Measurements from ENCODE around the gene SAXO1. TPM values are rescaled to one million over a fixed set of nuclear protein-coding genes. Genes with fewer than 3 reads are reported as not detected.

Gene SAXO1
- total and polyA plus RNA-seq, 7 donors: under 0.01 to 0.01 TPM; not detected in 5

DNA sequence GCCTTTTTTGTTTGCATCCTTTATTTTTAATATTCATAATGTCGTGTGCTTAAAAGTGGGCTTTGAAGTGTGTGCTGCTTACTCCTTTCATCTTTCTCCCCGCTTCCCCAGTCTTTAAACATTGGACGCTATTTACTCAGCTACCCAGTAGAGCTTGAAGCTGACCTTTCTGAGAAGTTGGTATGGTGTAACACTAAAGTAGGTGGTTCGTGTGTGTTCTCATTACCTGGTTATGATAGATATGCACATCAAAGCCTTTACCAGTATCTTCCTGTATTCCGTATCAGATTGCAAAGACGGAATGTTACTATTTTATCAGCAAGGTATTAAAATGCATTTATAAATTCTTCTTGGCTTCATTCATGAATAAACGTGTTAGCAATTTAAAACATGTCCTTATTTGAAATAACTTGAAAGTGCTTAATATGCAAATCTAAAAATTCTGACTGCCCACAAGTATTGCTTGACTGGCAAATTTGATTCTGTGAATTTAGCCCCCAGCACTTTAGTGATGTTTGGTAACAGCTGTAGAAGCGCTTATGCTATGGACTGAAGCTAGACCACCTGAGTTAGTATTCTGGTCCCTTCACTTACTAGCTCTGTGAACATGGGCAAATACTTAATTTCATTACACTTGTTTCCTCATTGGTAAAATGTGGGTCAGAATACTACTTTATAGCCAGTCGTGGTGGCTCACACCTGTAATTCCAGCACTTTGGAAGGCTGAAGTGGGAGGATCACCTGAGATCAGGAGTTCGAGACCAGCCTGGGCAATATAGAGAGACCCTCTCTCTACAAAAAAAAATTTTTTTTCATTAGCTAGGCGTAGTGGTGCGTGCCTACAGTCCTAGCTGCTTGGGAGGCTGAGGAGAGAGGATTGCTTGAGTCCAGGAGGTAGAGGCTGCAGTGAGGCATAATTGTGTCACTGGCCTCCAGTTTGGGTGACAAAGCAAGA is 17.9 kb upstream of the SAXO1 start:
- no peak for DNase-seq
- H3K27me3 ChIP-seq: no peaks in the 10 kb centered on the region
- H3K4me1 ChIP-seq: peaks cover 0 to 41% (median 37%) of the 10 kb centered on the region in 4 donors
- peak overlapping the region; percentile 76 to 89 (median 82) for H3K4me3 ChIP-seq
- no peaks in the 10 kb centered on the region for H3K9me3 ChIP-seq
- peak overlapping the region; percentile 96 to 98 (median 96) for H3K27ac ChIP-seq
- peaks cover 0 to 4% (median 0%) of the 10 kb centered on the region in 4 donors for H3K36me3 ChIP-seq
- WGBS, 2 donors: 62 to 63% methylated on average over 12 of the region's 12 CpGs
- intact Hi-C loops (cut with DNase I): no loop called here
- TF ChIP-seq POLR2A (IDR thresholded peaks at IDR 0.05): no peak
- no peak for TF ChIP-seq POLR2AphosphoS5 (IDR thresholded peaks at IDR 0.05)
- TF ChIP-seq CTCF (IDR thresholded peaks at IDR 0.05): no peak

DNA sequence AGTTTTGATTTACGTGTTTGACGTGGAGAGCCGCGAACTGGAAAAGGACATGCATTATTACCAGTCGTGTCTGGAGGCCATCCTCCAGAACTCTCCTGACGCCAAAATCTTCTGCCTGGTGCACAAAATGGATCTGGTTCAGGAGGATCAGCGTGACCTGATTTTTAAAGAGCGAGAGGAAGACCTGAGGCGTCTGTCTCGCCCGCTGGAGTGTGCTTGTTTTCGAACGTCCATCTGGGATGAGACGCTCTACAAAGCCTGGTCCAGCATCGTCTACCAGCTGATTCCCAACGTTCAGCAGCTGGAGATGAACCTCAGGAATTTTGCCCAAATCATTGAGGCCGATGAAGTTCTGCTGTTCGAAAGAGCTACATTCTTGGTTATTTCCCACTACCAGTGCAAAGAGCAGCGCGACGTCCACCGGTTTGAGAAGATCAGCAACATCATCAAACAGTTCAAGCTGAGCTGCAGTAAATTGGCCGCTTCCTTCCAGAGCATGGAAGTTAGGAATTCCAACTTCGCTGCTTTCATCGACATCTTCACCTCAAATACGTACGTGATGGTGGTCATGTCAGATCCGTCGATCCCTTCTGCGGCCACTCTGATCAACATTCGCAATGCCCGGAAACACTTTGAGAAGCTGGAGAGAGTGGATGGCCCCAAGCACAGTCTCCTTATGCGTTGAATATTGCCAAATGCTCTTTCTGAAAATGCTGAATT is 17.1 kb upstream of the SAXO1 start:
- intact Hi-C loops (cut with DNase I): loop anchor here (2.0 to 5.0 kb wide), 4 partner anchors 79 to 407 kb away; partner anchors contain the start of gene RPS6
- TF ChIP-seq CTCF (IDR thresholded peaks at IDR 0.05) (no peak), POLR2AphosphoS5 (IDR thresholded peaks at IDR 0.05) (peak in 1 of 4 donors; percentile 3)
- peaks cover 0 to 41% (median 37%) of the 10 kb centered on the region in 4 donors for H3K4me1 ChIP-seq
- peak overlapping the region; percentile 96 to 98 (median 96) for H3K27ac ChIP-seq
- no peaks in the 10 kb centered on the region for H3K27me3 ChIP-seq
- WGBS, 2 donors: 5 to 6% methylated on average over 33 of the region's 33 CpGs
- no peaks in the 10 kb centered on the region for H3K9me3 ChIP-seq
- peak overlapping the region; percentile 76 to 89 (median 82) for H3K4me3 ChIP-seq
- peaks cover 0 to 4% (median 0%) of the 10 kb centered on the region in 4 donors for H3K36me3 ChIP-seq
- DNase-seq: no peak

- Histone ChIP-seq H3K9me3 (no peaks in the 10 kb centered on the region), H3K4me3 (peak within 1 kb of the TSS; percentile 76 to 89 (median 82)), H3K27me3 (no peaks in the 10 kb centered on the region), H3K36me3 (no peaks in the 10 kb centered on the region), H3K27ac (peak within 1 kb of the TSS; percentile 96 to 98 (median 96)), H3K4me1 (peaks cover 0 to 41% (median 37%) of the 10 kb centered on the region in 4 donors)
- intact Hi-C loops (cut with DNase I): loop anchor here (2.0 to 5.0 kb wide), 4 partner anchors 80 to 408 kb away; partner anchors contain the start of gene RPS6
- DNase-seq: peak; percentile 97
- peak in 1 of 4 donors; percentile 17 for TF ChIP-seq EP300 (IDR thresholded peaks at IDR 0.05)
- TF ChIP-seq POLR2AphosphoS5 (IDR thresholded peaks at IDR 0.05): peak; percentile 85 to 93 (median 90)
- TF ChIP-seq CTCF (IDR thresholded peaks at IDR 0.05): peak; percentile 62 to 84 (median 84)
- TF ChIP-seq POLR2A (IDR thresholded peaks at IDR 0.05): peak; percentile 74 to 76
- 1% methylated on average over 82 of the region's 82 CpGs for WGBS, 2 donors
These were observed 16.2 kb upstream of the SAXO1 start, which contains the start of gene RRAGA for GRCh38 chr9:19048966-19049916. RRAGA (plus strand) TSS chr9:19049427; CDS start chr9:19049660, 233 bp downstream.

DNA sequence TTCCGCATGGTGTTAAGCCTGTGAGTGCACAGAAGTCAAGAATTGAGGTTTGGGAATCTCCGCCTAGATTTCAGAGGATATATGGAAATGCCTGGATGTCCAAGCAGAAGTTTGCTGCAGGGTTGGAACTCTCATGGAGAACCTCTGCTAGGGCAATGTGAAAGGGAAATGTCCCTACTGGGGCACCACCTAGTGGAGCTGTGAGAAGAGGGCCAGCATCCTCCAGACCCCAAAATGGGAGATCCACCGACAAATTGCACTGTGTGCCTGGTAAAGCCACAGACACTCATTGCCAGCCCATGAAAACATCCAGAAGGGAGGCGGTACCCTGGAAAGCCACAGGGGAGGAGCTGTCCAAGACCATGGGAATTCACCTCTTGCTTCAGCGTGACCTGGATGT is 3.6 kb upstream of the SAXO1 start:
- H3K4me1 ChIP-seq: no peaks in the 10 kb centered on the region
- DNase-seq: no peak

More for the DNA sequence above, 3.6 kb upstream of the SAXO1 start:
- H3K36me3 ChIP-seq: no peaks in the 10 kb centered on the region
- no peak overlapping the region for H3K27ac ChIP-seq
- TF ChIP-seq CTCF (IDR thresholded peaks at IDR 0.05) (no peak), EP300 (IDR thresholded peaks at IDR 0.05) (no peak), POLR2AphosphoS5 (IDR thresholded peaks at IDR 0.05) (no peak)
- 96 to 97% methylated on average over 5 of the region's 5 CpGs for WGBS, 2 donors
- intact Hi-C loops (cut with DNase I): no loop called here
- no peaks in the 10 kb centered on the region for H3K9me3 ChIP-seq
- no peak overlapping the region for H3K4me3 ChIP-seq
- H3K27me3 ChIP-seq: no peaks in the 10 kb centered on the region

Measured in sigmoid colon (tissue), 7 donors.